Sigmoid colon (tissue), 4 donors: ENCODE measurements around the gene COL25A1.

ENCODE experiments used
- CTCF ChIP-seq, 4 experiments: fragments of 450-650 bp in 3 of 4; fragments of 200-600 bp in 1 of 4; IDR thresholded peaks; one replicate each; pipeline ENCODE4 v1.5.1; 2016 to 2019; ENCODE audit warnings: antibody characterized with exemption in 4 of 4, mild to moderate bottlenecking in 3 of 4, moderate library complexity in 2 of 4
- POLR2A ChIP-seq, 2 donors: fragments of 450-650 bp; IDR thresholded peaks; one replicate each; pipeline ENCODE4 v1.6.1; 2016; ENCODE audit warnings: antibody characterized with exemption in 2 of 2, mild to moderate bottlenecking in 2 of 2, moderate library complexity in 2 of 2
- POLR2AphosphoS5 ChIP-seq, 4 donors: sonication (generic); formaldehyde crosslinking; IDR thresholded peaks; one replicate each; pipeline ENCODE4 v1.6.1; 2017; ENCODE audit warnings: antibody characterized with exemption in 4 of 4

GRCh38 chr4:109032671-109033070 is 269.8 kb downstream of the COL25A1 start:
- TF ChIP-seq CTCF (IDR thresholded peaks at IDR 0.05) (no peak), POLR2AphosphoS5 (IDR thresholded peaks at IDR 0.05) (no peak), POLR2A (IDR thresholded peaks at IDR 0.05) (no peak)
